Stromal cell of bone marrow (primary cell): Measurements from ENCODE around the gene NEK1.
A peak's percentile ranks its signal among the peaks of the same experiment; 100 is the strongest.

ENCODE experiments used
- DNase-seq: peaks from one replicate; pipeline ENCODE4 v3.0.0-alpha.2; 2012; ENCODE audit warnings: low read depth

The NEK1 gene

GRCh38 chr4:169417629-169418282 lies 194.6 kb downstream of the NEK1 start:
- DNase-seq, result no peak

DNA sequence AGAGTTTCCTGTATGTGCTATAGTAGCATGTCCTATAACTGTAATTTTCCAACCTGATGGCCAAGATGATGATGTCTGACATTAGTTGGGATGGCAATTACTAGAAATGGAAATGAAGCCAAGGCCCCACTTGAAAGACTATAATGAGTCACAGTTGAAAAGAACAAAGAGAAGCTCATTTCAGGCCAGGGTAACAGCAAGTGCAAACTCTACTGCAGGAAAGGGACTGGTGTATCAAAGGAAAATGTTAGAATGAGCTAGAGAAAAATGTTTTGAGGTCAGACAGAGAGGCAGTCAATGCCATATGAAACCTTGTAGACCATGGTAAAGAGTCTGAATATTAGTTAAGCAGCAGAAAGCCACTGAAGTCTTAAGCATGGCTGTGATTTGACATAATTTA lies 195.4 kb downstream of the NEK1 start:
- no peak for DNase-seq

- DNase-seq, result no peak
Measured at GRCh38 chr4:169416461-169416860, 195.9 kb downstream of the NEK1 start.

DNA sequence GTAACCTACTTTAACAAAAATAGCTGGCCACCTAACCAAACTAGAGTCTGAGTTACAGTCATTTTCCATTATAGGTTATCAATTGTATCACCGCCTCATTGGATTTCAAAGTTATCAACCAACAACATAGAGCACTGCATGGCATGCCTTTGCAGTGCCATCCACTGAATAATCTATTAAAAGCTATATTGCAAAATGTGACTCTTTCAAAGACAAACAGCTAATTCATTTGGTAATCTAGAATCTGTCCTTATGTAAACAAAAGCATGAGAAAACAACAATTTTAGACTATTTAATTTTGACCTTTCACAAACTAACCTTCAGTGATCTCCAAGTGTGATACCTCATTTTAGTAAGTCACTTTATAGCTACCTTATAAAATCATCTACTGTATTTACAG lies 197.5 kb downstream of the NEK1 start:
- no peak for DNase-seq

GRCh38 chr4:169412046-169412445 lies 200.3 kb downstream of the NEK1 start:
- no peak for DNase-seq

DNA sequence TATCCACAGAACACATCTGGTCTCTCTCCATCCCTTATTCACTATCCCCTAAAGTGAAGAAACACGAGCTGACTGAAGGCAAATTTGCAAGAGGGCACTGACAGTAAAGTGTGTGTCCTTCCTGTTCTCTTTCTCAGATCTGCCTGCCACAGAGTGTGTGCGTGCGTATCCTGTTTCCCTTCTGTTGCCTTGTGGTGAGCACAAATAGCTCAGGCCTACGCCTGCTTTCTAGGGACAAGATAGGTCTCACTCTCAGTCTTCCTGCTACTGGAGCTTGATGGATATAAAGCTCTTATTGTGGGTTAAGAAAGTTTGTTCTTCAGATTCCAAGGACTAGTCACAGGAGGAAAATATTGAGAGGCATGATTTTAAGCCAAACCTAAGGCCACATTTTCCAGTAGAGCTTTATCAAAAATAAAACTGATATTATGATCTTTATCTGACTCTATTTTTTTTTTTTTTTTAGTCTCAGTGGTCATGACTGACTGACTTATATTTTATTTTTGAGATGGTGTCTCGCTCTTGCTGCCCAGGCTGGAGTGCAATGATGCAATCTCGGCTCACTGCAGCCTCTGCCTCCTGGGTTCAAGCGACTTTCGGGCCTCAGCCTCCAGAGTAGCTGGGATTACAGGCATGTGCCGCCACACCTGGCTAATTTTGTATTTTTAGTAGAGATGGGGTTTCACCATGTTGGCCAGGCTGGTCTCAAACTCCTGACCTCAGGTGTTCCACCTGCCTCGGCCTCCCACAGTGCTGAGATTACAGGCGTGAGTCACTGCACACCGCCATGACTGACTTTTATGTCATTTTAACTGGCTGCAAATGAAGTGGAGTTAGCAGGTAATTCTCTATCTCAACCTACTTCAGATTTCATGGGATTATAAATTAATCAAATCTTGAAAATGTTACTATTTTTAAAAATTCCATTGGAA lies 201.3 kb downstream of the NEK1 start:
- DNase-seq, result peak; percentile 74

- no peak for DNase-seq
Measured at GRCh38 chr4:169407217-169407845, 205.1 kb downstream of the NEK1 start.

GRCh38 chr4:169404960-169405359 lies 207.4 kb downstream of the NEK1 start:
- no peak for DNase-seq

DNA sequence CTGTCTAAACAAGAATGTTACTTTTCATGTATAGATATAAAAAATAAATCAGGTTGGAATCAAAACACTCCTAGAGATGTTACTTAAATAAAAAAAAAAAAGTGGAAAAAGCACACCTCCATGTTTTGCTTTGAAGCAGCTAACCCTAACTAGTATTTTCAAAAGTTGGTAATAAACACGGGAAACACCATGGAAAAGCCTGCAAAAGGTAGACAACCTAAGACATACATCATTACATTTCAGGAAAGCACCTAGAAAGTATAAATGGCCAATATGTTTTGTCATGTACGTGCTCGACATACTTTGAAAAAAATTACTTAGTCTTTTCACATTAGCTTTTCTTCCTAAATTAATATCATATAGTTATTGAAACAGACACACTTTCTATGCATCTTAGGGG lies 211.6 kb downstream of the NEK1 start:
- DNase-seq, result no peak

DNA sequence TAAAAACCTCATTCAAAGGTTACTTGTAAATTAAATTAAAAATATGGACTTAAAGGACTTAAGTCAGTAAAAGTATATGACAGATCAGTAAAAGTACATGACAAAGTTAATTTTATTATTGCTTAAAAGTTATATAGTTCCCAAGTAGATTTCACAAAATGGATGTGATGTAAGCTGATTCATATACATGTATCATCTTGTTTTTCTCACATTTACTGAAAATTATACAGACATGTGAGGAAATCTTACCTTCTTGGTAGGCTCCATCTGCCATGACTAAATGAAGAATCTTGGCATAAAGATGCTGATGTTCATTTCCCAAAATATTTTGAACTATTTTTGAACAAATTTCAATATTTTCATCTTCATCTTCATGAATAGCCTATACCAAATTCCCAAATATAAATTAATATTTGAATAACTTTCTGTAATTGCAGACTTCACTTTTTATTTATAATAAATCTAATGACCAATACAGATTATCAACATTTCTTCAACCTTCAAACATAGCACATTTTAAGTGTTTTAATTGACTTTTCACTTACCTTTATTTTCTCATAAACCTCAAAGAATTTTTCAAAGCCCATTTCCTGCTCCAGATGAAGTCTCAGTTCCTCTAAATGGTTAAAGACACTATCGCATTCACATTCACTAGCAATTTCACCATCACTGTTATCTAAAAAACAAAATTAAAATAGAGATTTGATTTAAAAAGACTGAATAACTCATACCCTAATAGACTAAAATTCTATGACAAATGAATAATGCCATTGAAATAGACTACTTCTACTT lies 212.2 kb downstream of the NEK1 start:
- no peak for DNase-seq

GRCh38 chr4:169398316-169398715 lies 214.1 kb downstream of the NEK1 start:
- peak; percentile 60 for DNase-seq

DNA sequence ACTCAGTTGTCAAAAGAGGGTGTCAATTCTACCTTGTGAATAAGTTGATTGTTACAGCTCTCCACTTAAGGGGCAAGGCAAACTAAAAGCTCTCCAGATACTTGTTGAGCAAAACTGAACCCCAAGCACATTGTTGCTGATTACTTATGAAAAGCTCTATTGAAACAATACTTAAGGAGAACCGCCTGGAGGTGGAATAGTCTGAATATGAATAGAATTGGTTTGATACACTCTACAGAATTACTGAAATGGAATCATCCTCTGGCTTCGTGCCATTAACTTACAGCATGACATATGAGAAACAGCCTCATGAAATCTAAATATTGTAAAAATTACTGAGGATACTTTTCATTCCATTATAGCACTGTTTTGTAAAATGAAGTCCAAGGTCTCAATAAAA lies 214.6 kb downstream of the NEK1 start:
- no peak for DNase-seq

DNA sequence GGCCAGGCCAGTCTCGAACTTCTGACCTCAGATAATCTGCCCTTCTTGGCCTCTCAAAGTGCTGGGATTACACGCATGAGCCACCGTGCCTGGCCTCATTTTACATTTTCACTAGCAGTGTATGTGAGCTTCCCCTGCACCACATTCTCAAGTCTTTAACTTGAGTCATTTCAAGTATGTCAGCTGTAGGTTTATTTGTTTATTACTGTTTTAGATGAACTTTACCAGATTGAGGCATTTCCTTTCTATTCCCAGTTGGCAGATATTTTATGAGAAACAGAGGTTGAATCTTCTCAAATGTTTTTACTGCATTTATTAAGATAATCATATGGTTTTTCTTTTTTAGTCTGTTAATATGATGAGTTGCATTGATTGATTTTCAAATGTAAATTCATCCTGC lies 227.0 kb downstream of the NEK1 start:
- DNase-seq, result no peak

DNA sequence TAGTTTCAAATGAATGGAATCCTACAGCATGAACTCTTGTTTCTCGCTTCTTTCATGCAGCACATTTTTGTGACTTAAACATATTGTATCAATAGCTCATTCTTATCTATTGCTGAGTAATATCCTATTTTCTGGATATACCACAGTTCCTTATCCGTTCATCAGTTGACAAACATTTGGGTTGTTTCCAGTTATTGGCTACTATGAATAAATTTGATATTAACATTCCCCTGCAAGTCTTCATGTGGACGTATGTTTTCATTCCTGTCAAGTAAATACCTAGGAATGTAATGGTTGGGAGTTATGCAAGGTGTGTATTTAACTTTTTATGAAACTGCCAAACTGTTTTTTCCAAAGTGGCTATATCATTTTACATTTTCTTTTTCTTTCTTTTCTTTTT lies 227.6 kb downstream of the NEK1 start:
- no peak for DNase-seq

- DNase-seq, result peak; percentile 88
Measured at GRCh38 chr4:169383724-169384123, 228.7 kb downstream of the NEK1 start.

GRCh38 chr4:169379688-169380087 lies 232.7 kb downstream of the NEK1 start:
- no peak for DNase-seq

DNA sequence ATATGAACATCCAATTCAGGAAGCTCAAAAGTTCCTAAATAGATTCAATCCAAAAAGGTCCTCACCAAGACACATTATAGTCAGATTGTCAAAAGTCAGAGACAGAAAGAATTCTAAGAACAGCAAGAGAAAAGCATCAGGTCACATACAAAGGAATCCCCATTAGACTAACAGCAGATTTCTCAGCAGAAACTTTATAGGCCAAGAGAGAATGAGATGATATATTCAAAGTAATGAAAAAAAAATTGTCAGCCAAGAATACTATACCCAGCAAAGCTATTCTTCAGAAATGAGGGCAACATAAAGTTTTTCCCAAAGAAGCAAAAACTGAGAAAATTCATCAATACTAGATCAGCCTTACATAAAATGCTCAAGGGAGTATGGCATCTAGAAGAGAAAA lies 235.0 kb downstream of the NEK1 start:
- no peak for DNase-seq

DNA sequence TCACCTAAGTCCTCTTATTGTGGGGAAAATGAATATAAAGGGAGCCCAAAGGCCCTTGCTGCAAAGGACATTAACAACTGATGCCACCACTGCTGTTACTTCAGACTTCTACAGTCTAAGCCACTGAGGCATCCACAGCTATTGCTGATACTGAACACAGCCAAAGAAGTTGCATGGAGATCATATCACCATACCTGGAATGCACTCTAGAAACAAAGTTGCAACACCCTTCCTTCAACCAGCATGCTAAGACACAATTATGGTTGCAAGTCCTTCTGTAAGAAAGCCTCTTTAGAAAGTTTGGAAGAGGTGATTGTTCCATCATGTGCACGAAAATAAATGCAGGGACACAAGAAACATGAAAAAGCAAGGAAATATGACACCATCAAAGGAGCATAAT lies 236.0 kb downstream of the NEK1 start:
- no peak for DNase-seq

GRCh38 chr4:169372791-169373190 lies 239.6 kb downstream of the NEK1 start:
- DNase-seq, result no peak

DNA sequence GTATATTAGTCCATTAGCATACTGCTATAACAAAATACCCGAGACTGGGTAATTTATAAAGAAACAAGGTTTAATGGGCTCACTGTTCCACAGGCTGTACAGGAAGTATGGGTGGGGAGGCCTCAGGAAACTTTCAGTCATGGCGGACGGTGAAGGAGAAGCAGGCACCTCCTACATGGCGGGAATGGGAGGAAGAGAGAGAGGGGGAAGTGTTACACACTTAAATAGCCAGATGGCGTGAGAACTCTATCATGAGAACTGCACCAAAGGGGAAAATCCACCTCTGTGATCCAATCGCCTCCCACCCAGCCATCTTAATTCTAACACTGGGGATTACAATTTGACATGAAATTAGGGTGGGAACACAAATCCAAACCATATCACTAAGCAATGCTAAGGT lies 242.7 kb downstream of the NEK1 start:
- no peak for DNase-seq

- no peak for DNase-seq
Measured at GRCh38 chr4:169367826-169368225, 244.6 kb downstream of the NEK1 start.

DNA sequence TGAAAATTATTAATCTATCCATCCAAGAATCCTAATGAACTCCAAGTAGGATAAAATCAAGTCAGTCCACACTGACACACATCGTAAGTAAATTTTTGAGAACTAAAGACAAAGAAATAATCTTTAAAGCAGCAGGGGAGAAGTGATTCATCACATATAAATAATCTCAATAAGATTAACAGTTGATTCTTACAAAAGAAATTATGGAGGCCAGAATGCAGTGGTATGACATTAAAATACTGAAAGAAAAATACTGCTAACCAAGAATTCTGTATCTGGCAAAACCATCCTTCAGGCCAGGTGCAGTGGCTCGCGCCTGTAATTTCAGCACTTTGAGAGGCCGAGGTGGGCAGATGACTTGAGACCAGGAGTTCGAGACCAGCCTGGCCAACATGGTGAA lies 245.6 kb downstream of the NEK1 start:
- no peak for DNase-seq
